Measurements from ENCODE around the gene RBMS3. TPM values are rescaled to one million over a fixed set of nuclear protein-coding genes. Genes with fewer than 3 reads are reported as not detected.

The RBMS3 gene
- total and polyA plus RNA-seq, 2 experiments from 2014 or later: 3.2 to 7.4 TPM

GRCh38 chr3:29385046-29385830 is 104.4 kb downstream of the RBMS3 start (continued):
- no peak for TF ChIP-seq POLR2AphosphoS5 (IDR thresholded peaks at IDR 0.05; ENCODE audit: low read depth)
- TF ChIP-seq STAT1 (IDR thresholded peaks at IDR 0.05; ENCODE audit: unreplicated experiment): no peak
- no peak for TF ChIP-seq EZH2 (IDR thresholded peaks at IDR 0.05; ENCODE audit: low read depth, unreplicated experiment)

DNA sequence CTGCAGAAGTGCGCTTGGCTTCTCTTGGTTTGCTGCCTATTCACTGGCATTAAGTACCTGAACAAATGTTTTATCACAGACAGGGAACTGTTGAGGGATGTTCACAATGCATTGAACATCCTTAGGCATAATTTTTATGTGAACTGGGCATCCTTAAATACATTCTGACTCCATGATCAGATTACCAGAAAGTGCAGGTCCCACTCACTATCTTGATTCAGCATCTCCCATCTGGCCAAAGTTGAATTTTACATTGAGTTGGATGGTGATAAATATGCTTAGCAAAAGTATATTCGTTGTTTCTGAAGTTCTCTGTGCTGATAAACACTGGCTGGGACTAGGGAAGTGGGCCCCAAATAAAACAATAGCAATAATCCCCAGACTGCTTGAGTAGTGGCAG is 108.5 kb downstream of the RBMS3 start:
- H3K4me3 Mint-ChIP-seq: no peak overlapping the region
- Histone ChIP-seq H3F3A (replicated peaks; ENCODE audit: low read depth) (no peaks in the 10 kb centered on the region), H3K4me2 (no peak overlapping the region), H3K4me3 (no peak overlapping the region), H3K9me2 (ENCODE audit: insufficient read depth) (peaks cover 5% of the 10 kb centered on the region; the same call in 1 of the 2 replicates), H3K27ac (ENCODE audit: low read depth) (no peak overlapping the region), H3K4me1 (ENCODE audit: insufficient read depth) (peaks cover 5% of the 10 kb centered on the region; the same call in 1 of the 2 replicates), H3K36me3 (ENCODE audit: insufficient read depth) (no peaks in the 10 kb centered on the region), H2AFZ (no peak overlapping the region), H3K79me2 (replicated peaks; ENCODE audit: insufficient read depth) (no peaks in the 10 kb centered on the region), H3K27me3 (ENCODE audit: insufficient read depth) (no peaks in the 10 kb centered on the region), H4K20me1 (replicated peaks; ENCODE audit: insufficient read depth) (no peaks in the 10 kb centered on the region)
- peaks cover 26% of the 10 kb centered on the region for H3K9me3 Mint-ChIP-seq
- DNase-seq (ENCODE audit: low spot score) (no peak), ATAC-seq (no peak)
- H3K27me3 Mint-ChIP-seq (ENCODE audit: insufficient read depth, low read depth, poor library complexity): peaks cover 3% of the 10 kb centered on the region
- H3K4me1 Mint-ChIP-seq: peaks cover 2% of the 10 kb centered on the region; the same call in 2 of the 3 replicates
- H3K36me3 Mint-ChIP-seq (ENCODE audit: low read depth): peaks cover 30% of the 10 kb centered on the region
- no peak overlapping the region for H3K27ac Mint-ChIP-seq
- TF ChIP-seq EZH2phosphoT487 (IDR thresholded peaks at IDR 0.05; ENCODE audit: unreplicated experiment) (no peak), REST (IDR thresholded peaks at IDR 0.05; ENCODE audit: unreplicated experiment) (no peak), ZNF114 (CRISPR knock-in tag; IDR thresholded peaks at IDR 0.05) (no peak), CTCF (conservative IDR thresholded peaks at IDR 0.05; ENCODE audit: low read depth in 2 of 2) (no peak), JUNB (IDR thresholded peaks at IDR 0.05; ENCODE audit: unreplicated experiment) (no peak), NANOG (IDR thresholded peaks at IDR 0.05; ENCODE audit: borderline replicate concordance) (no peak), CREB1 (CRISPR knock-in tag; IDR thresholded peaks at IDR 0.05; ENCODE audit: low read depth) (no peak), STAT1 (IDR thresholded peaks at IDR 0.05; ENCODE audit: unreplicated experiment) (no peak), POLR2AphosphoS5 (IDR thresholded peaks at IDR 0.05; ENCODE audit: low read depth) (no peak), EZH2 (IDR thresholded peaks at IDR 0.05; ENCODE audit: low read depth, unreplicated experiment) (no peak)
- TF ChIP-seq, protein P1, sequence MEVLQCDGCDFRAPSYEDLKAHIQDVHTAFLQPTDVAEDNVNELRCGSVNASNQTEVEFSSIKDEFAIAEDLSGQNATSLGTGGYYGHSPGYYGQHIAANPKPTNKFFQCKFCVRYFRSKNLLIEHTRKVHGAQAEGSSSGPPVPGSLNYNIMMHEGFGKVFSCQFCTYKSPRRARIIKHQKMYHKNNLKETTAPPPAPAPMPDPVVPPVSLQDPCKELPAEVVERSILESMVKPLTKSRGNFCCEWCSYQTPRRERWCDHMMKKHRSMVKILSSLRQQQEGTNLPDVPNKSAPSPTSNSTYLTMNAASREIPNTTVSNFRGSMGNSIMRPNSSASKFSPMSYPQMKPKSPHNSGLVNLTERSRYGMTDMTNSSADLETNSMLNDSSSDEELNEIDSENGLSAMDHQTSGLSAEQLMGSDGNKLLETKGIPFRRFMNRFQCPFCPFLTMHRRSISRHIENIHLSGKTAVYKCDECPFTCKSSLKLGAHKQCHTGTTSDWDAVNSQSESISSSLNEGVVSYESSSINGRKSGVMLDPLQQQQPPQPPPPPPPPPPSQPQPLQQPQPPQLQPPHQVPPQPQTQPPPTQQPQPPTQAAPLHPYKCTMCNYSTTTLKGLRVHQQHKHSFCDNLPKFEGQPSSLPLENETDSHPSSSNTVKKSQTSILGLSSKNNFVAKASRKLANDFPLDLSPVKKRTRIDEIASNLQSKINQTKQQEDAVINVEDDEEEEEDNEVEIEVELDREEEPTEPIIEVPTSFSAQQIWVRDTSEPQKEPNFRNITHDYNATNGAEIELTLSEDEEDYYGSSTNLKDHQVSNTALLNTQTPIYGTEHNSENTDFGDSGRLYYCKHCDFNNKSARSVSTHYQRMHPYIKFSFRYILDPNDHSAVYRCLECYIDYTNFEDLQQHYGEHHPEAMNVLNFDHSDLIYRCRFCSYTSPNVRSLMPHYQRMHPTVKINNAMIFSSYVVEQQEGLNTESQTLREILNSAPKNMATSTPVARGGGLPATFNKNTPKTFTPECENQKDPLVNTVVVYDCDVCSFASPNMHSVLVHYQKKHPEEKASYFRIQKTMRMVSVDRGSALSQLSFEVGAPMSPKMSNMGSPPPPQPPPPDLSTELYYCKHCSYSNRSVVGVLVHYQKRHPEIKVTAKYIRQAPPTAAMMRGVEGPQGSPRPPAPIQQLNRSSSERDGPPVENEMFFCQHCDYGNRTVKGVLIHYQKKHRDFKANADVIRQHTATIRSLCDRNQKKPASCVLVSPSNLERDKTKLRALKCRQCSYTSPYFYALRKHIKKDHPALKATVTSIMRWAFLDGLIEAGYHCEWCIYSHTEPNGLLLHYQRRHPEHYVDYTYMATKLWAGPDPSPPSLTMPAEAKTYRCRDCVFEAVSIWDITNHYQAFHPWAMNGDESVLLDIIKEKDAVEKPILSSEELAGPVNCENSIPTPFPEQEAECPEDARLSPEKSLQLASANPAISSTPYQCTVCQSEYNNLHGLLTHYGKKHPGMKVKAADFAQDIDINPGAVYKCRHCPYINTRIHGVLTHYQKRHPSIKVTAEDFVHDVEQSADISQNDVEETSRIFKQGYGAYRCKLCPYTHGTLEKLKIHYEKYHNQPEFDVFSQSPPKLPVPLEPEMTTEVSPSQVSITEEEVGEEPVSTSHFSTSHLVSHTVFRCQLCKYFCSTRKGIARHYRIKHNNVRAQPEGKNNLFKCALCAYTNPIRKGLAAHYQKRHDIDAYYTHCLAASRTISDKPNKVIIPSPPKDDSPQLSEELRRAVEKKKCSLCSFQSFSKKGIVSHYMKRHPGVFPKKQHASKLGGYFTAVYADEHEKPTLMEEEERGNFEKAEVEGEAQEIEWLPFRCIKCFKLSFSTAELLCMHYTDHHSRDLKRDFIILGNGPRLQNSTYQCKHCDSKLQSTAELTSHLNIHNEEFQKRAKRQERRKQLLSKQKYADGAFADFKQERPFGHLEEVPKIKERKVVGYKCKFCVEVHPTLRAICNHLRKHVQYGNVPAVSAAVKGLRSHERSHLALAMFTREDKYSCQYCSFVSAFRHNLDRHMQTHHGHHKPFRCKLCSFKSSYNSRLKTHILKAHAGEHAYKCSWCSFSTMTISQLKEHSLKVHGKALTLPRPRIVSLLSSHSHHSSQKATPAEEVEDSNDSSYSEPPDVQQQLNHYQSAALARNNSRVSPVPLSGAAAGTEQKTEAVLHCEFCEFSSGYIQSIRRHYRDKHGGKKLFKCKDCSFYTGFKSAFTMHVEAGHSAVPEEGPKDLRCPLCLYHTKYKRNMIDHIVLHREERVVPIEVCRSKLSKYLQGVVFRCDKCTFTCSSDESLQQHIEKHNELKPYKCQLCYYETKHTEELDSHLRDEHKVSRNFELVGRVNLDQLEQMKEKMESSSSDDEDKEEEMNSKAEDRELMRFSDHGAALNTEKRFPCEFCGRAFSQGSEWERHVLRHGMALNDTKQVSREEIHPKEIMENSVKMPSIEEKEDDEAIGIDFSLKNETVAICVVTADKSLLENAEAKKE (CRISPR knock-in tag; IDR thresholded peaks at IDR 0.05): no peak
